Muscle of back (tissue), 11 donors: Measurements from ENCODE around the gene C5AR1. TPM values are rescaled to one million over a fixed set of nuclear protein-coding genes. Genes with fewer than 3 reads are reported as not detected.
"Not testable (repeated sequence)": the region's sequence is repeated elsewhere in the genome, so short reads cannot be mapped to it uniquely, and the experiment has no call there.

Source experiments
- DNase-seq, 3 donors: peaks; one replicate each; pipeline versions ENCODE4 v3.0.0 to v3.0.0-alpha.2; 2013
- polyA plus RNA-seq, 10 donors: library from polyadenylated mRNA; unstranded; fragments of 120-200 nt; gene quantifications; one replicate each; pipeline ENCODE4 v1.2.1, GENCODE V29; 2013; ENCODE audit not compliant: insufficient read length in 10 of 10

C5AR1 gene
- polyA plus RNA-seq, 10 donors, result 1.5 to 3.5 (median 2.3) TPM

DNA sequence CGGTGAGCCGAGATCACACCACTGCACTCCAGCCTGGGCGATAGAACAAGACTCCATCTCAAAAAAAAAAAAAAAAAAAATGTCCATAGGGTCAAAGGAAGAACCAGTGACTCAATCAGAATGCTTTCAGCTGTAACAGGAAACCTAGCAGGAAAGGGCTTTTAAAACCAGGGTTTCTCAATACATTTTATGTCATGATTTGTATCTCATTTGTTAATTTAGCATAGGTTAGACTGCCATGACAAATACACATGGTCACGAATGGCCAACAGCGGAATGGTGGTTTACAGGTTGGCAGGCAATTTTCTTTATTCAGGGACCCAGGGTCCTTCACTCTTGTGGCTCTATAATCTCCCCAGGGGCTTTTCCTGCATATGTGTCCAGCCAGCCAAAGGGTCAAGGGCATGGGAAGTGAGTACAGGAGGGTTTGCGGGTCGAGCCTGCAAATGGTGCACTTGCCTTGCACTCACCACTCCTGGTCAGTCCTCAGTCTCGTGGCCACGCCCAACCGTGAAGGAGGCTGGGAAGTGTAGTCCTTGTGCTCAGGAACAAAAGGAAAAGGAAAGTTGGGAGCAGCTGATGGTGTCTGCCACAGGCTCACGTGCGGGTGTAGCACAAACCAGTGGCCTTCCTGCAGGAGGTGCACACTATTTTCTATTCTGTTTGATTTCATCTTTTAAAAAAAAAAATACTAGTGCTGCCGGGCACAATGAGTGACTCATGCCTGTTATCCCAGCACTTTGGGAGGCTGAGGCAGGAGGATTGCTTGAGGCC is 54.3 kb downstream of the C5AR1 start:
- DNase-seq, result no peak

DNA sequence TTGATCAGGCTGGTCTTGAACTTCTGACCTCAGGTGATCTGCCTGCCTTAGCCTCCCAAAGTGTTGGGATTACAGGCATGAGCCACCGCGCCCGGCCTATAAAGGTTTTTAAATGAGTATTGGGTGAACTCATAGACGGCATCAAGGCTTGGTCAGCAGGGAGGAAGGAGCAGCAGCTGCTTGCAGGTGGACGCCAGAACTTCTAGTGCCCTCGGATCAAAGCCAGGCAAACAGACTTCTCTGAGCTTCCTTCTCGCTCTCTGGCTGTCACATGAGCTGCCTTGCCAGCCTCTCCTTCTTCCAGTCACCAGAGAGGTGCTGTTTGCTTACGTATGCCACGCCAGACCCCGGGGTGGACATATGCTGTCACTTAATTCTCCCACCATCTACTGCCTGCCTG is 55.8 kb downstream of the C5AR1 start:
- DNase-seq, result not testable (repeated sequence)

DNA sequence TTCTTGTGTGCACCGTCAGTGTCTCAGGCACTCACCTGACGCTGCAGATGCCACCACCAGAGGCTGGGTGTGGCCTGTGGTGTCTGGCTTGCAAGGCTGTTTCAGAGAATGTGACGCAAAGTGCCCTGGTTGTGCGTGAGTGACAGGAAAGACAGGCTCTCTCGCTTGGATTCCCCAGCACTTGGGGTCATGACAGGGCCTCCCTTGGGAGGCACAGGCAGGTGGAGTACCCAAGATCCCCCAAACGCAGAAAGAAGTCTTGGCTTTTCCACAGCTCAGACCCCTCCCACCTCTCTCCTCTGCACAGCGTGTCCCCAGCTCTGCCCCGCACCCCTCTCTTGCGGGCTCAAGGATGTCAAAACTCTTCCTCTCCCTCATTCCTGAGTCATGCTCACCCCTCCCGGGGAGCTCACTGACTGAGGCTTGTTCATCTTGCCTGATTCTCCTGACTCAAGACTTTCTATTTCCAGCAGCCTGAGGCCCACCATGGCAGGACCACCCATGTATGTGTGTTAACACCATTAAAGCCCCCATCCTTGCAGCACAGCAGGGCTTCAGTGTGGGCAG is 60.5 kb downstream of the C5AR1 start:
- DNase-seq, result peak in 1 of 3 donors; percentile 29

DNA sequence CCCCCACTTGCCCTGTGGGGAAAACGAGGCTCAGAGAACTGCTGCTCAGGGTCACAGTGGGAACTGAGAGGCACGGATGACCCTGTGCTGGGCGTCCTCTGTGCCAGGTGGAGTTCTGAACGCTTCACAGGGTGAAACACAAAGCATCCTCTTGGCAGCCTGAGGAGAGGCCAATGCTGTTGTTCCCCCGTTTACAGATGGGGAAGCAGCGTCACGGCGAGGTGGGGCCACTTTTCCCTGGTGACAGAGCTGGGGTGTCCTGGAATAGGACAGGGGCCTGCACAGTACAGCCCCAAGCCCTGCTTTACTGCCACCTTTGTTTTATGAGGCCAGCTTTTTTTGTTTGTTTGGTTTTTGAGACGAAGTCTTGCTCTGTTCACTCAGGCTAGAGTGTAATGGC is 61.6 kb downstream of the C5AR1 start:
- DNase-seq, result no peak

Other genes starting within 250 kb of the C5AR1 start
- gene ZC3H4, start 196.1 kb upstream of the C5AR1 start, polyA plus RNA-seq, result 10 to 100 TPM; 22.2 to 31.5 (median 25.2) TPM
- 100 to 1,000 TPM in 1 of 10 donors, 10 to 100 TPM in 9; 67.1 to 104 (median 83.3) TPM for gene SAE1, start 179.0 kb upstream of the C5AR1 start, polyA plus RNA-seq
- gene BBC3, start 78.7 kb upstream of the C5AR1 start, polyA plus RNA-seq, result 1 to 10 TPM; 1.7 to 3.8 (median 2.4) TPM
- gene CCDC9, start 53.3 kb upstream of the C5AR1 start, polyA plus RNA-seq, result 10 to 100 TPM; 15.3 to 22.4 (median 19.1) TPM
- 10 to 100 TPM in 3 of 10 donors, 1 to 10 TPM in 7; 6.3 to 11.5 (median 8.8) TPM for gene INAFM1, start 35.0 kb upstream of the C5AR1 start, polyA plus RNA-seq
- gene C5AR2, start 22.3 kb downstream of the C5AR1 start, polyA plus RNA-seq, result under 1 TPM; 0.30 to 0.63 (median 0.42) TPM
- 10 to 100 TPM in 7 of 10 donors, 1 to 10 TPM in 3; 8.1 to 12.5 (median 10.7) TPM for gene DHX34, start 39.5 kb downstream of the C5AR1 start, polyA plus RNA-seq
- 10 to 100 TPM in 5 of 10 donors, 1 to 10 TPM in 5; 7.6 to 13.9 (median 10.9) TPM for gene MEIS3, start 109.7 kb downstream of the C5AR1 start, polyA plus RNA-seq
- under 1 TPM; 0.05 to 0.45 (median 0.18) TPM for gene SLC8A2, start 162.0 kb downstream of the C5AR1 start, polyA plus RNA-seq
- gene KPTN, start 174.4 kb downstream of the C5AR1 start, polyA plus RNA-seq, result 10 to 100 TPM in 1 of 10 donors, 1 to 10 TPM in 9; 6.4 to 10.2 (median 7.9) TPM
- 100 to 1,000 TPM in 1 of 10 donors, 10 to 100 TPM in 9; 79.3 to 104 (median 83.2) TPM for gene NAPA, start 205.2 kb downstream of the C5AR1 start, polyA plus RNA-seq